ENCODE data around the gene ALPL.

Gene ALPL

DNA sequence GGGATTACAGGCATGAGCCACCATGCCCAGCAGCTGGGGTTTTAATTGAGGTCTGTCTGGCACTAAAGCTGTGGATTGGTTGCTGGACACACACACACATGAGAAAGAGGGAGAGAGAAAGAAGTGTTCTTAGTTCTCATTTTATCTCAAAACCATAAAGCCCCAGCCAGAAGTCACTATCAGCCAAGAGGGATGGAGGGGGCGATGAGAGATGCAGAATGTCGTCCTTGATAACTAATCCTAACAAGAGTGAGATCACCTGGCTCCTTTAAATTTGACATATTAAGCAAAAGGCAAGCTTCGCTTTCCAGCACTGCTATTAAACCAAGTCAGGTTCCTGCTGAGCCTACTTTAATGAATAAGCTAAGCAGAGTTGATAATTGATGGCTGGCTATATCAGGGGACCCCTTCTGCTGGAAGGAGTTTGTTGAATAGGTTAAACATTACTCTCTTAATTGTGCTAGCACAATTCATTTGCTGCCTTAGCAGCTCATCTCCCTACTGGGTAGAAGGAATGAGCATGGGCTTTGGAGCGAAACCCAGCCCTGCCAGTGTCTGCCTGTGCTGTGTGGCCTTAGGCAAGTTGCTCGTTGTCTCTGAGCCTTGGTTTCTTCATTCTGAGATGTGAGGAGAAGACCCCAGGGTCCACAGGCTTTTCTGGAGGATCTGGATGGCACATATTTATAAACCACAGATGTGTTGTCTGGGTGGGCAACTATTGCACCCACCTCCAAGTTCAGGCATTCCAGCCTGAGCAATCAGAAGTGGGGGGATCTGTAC is 50.8 kb downstream of the ALPL start:
- Histone ChIP-seq H3K27ac (ENCODE audit: low read depth, low read length) (no peak overlapping the region), H3K36me3 (ENCODE audit: low read length) (no peaks in the 10 kb centered on the region), H3K27me3 (ENCODE audit: low read length) (no peaks in the 10 kb centered on the region), H3K79me2 (ENCODE audit: insufficient read depth, low read length) (no peaks in the 10 kb centered on the region), H3K9me2 (replicated peaks; ENCODE audit: insufficient read depth, low read length) (no peaks in the 10 kb centered on the region), H3F3A (ENCODE audit: insufficient read depth) (no peaks in the 10 kb centered on the region), H4K20me1 (ENCODE audit: low read depth, low read length) (no peaks in the 10 kb centered on the region), H3K9me3 (ENCODE audit: insufficient read depth, low read length) (no peaks in the 10 kb centered on the region), H3K4me2 (ENCODE audit: low read depth, low read length, poor library complexity, severe bottlenecking) (no peak overlapping the region), H2AFZ (ENCODE audit: low read depth, low read length, severe bottlenecking) (no peak overlapping the region), H3K4me3 (ENCODE audit: insufficient read depth, low read length, poor library complexity, severe bottlenecking) (no peak overlapping the region), H3K9ac (ENCODE audit: low read length) (no peak overlapping the region)
- TF ChIP-seq, protein P1, sequence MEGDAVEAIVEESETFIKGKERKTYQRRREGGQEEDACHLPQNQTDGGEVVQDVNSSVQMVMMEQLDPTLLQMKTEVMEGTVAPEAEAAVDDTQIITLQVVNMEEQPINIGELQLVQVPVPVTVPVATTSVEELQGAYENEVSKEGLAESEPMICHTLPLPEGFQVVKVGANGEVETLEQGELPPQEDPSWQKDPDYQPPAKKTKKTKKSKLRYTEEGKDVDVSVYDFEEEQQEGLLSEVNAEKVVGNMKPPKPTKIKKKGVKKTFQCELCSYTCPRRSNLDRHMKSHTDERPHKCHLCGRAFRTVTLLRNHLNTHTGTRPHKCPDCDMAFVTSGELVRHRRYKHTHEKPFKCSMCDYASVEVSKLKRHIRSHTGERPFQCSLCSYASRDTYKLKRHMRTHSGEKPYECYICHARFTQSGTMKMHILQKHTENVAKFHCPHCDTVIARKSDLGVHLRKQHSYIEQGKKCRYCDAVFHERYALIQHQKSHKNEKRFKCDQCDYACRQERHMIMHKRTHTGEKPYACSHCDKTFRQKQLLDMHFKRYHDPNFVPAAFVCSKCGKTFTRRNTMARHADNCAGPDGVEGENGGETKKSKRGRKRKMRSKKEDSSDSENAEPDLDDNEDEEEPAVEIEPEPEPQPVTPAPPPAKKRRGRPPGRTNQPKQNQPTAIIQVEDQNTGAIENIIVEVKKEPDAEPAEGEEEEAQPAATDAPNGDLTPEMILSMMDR (IDR thresholded peaks at IDR 0.05; ENCODE audit: insufficient read depth, low read length, poor library complexity, severe bottlenecking): no peak
- TF ChIP-seq EZH2phosphoT487 (conservative IDR thresholded peaks at IDR 0.05; ENCODE audit: low read length): no peak

DNA sequence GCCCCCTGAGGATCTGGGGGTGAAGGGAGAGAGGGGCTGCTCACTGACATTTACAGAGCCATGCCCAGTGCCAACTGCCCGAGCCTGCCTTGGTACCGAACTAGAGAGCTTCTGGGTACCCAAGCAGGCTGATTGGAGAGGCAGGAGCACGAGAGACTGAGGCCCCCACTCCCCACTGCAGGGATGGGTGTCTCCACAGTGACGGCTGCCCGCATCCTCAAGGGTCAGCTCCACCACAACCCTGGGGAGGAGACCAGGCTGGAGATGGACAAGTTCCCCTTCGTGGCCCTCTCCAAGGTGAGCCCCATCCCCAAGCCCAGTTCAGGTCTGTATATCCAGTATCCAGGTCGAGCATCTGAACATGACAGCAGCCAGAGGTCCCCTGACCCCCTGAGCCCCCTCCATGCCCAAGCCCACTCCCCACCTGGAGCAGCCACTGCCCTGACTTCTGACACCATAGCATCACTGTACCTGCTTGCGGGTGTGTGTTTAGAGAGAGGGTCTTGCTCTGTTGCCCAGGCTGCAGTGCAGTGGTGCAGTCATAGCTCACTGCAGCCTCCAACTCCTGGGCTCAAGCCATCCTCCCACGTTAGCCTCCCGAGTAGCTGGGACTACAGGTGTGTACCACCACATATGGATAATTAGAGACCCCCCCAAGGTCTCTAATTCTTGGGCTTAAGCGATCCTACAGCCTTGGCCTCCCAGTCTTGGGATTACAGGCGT is 51.9 kb downstream of the ALPL start:
- TF ChIP-seq EZH2phosphoT487 (conservative IDR thresholded peaks at IDR 0.05; ENCODE audit: low read length): no peak
- TF ChIP-seq, protein P1 (IDR thresholded peaks at IDR 0.05; ENCODE audit: insufficient read depth, low read length, poor library complexity, severe bottlenecking): no peak
- H3F3A ChIP-seq (ENCODE audit: insufficient read depth): no peaks in the 10 kb centered on the region
- H4K20me1 ChIP-seq (ENCODE audit: low read depth, low read length): no peaks in the 10 kb centered on the region
- H3K4me3 ChIP-seq (ENCODE audit: insufficient read depth, low read length, poor library complexity, severe bottlenecking): no peak overlapping the region
- no peak overlapping the region for H3K9ac ChIP-seq (ENCODE audit: low read length)
- no peaks in the 10 kb centered on the region for H3K9me3 ChIP-seq (ENCODE audit: insufficient read depth, low read length)
- no peaks in the 10 kb centered on the region for H3K27me3 ChIP-seq (ENCODE audit: low read length)
- no peak overlapping the region for H3K27ac ChIP-seq (ENCODE audit: low read depth, low read length)
- H2AFZ ChIP-seq (ENCODE audit: low read depth, low read length, severe bottlenecking): no peak overlapping the region
- H3K4me2 ChIP-seq (ENCODE audit: low read depth, low read length, poor library complexity, severe bottlenecking): no peak overlapping the region
- H3K36me3 ChIP-seq (ENCODE audit: low read length): no peaks in the 10 kb centered on the region
- no peaks in the 10 kb centered on the region for H3K9me2 ChIP-seq (replicated peaks; ENCODE audit: insufficient read depth, low read length)
- H3K79me2 ChIP-seq (ENCODE audit: insufficient read depth, low read length): no peaks in the 10 kb centered on the region

- H3K27ac ChIP-seq (ENCODE audit: low read depth, low read length): no peak overlapping the region
- no peaks in the 10 kb centered on the region for H3K79me2 ChIP-seq (ENCODE audit: insufficient read depth, low read length)
- no peak overlapping the region for H3K4me2 ChIP-seq (ENCODE audit: low read depth, low read length, poor library complexity, severe bottlenecking)
- H2AFZ ChIP-seq (ENCODE audit: low read depth, low read length, severe bottlenecking): no peak overlapping the region
- no peak for TF ChIP-seq EZH2phosphoT487 (conservative IDR thresholded peaks at IDR 0.05; ENCODE audit: low read length)
- H3K9me2 ChIP-seq (replicated peaks; ENCODE audit: insufficient read depth, low read length): no peaks in the 10 kb centered on the region
- no peaks in the 10 kb centered on the region for H4K20me1 ChIP-seq (ENCODE audit: low read depth, low read length)
- H3K4me3 ChIP-seq (ENCODE audit: insufficient read depth, low read length, poor library complexity, severe bottlenecking): no peak overlapping the region
- no peaks in the 10 kb centered on the region for H3K27me3 ChIP-seq (ENCODE audit: low read length)
- H3F3A ChIP-seq (ENCODE audit: insufficient read depth): no peaks in the 10 kb centered on the region
- H3K36me3 ChIP-seq (ENCODE audit: low read length): no peaks in the 10 kb centered on the region
- no peaks in the 10 kb centered on the region for H3K9me3 ChIP-seq (ENCODE audit: insufficient read depth, low read length)
- H3K9ac ChIP-seq (ENCODE audit: low read length): no peak overlapping the region
Observed at GRCh38 chr1:21562896-21563295, 53.7 kb downstream of the ALPL start.

DNA sequence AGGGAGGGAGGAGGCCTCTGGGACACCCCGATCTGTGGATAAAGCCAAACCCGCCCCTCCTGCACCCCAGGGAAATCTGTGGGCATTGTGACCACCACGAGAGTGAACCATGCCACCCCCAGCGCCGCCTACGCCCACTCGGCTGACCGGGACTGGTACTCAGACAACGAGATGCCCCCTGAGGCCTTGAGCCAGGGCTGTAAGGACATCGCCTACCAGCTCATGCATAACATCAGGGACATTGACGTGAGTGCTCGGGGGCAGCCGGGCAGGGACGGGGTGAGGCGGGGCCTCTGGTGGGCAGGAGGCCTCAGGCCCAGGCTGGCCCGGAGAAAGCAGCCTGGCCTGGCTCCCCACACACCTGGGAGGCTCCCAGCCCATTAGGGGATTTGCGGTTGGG is 54.7 kb downstream of the ALPL start:
- no peaks in the 10 kb centered on the region for H3F3A ChIP-seq (ENCODE audit: insufficient read depth)
- H4K20me1 ChIP-seq (ENCODE audit: low read depth, low read length): no peaks in the 10 kb centered on the region
- H3K36me3 ChIP-seq (ENCODE audit: low read length): no peaks in the 10 kb centered on the region
- H2AFZ ChIP-seq (ENCODE audit: low read depth, low read length, severe bottlenecking): no peak overlapping the region
- no peak overlapping the region for H3K4me2 ChIP-seq (ENCODE audit: low read depth, low read length, poor library complexity, severe bottlenecking)
- H3K79me2 ChIP-seq (ENCODE audit: insufficient read depth, low read length): no peaks in the 10 kb centered on the region
- H3K4me3 ChIP-seq (ENCODE audit: insufficient read depth, low read length, poor library complexity, severe bottlenecking): no peak overlapping the region
- H3K27ac ChIP-seq (ENCODE audit: low read depth, low read length): no peak overlapping the region
- no peaks in the 10 kb centered on the region for H3K27me3 ChIP-seq (ENCODE audit: low read length)
- no peaks in the 10 kb centered on the region for H3K9me3 ChIP-seq (ENCODE audit: insufficient read depth, low read length)
- no peak overlapping the region for H3K9ac ChIP-seq (ENCODE audit: low read length)
- TF ChIP-seq EZH2phosphoT487 (conservative IDR thresholded peaks at IDR 0.05; ENCODE audit: low read length): no peak
- TF ChIP-seq, protein P1 (IDR thresholded peaks at IDR 0.05; ENCODE audit: insufficient read depth, low read length, poor library complexity, severe bottlenecking): no peak
- H3K9me2 ChIP-seq (replicated peaks; ENCODE audit: insufficient read depth, low read length): no peaks in the 10 kb centered on the region
